Inflammatory macrophage treated with lipopolysaccharide for 4 hours (primary cell): ENCODE results near the gene KIAA0753.
A peak's percentile ranks its signal among the peaks of the same experiment; 100 is the strongest.
"Not testable (repeated sequence)": the region's sequence is repeated elsewhere in the genome, so short reads cannot be mapped to it uniquely, and the experiment has no call there.

ENCODE experiments used
- DNase-seq: peaks from one replicate; pipeline ENCODE4 v3.0.0-alpha.2; 2020

Gene KIAA0753

GRCh38 chr17:6596081-6596480 is 44.4 kb downstream of the KIAA0753 start:
- no peak for DNase-seq

DNA sequence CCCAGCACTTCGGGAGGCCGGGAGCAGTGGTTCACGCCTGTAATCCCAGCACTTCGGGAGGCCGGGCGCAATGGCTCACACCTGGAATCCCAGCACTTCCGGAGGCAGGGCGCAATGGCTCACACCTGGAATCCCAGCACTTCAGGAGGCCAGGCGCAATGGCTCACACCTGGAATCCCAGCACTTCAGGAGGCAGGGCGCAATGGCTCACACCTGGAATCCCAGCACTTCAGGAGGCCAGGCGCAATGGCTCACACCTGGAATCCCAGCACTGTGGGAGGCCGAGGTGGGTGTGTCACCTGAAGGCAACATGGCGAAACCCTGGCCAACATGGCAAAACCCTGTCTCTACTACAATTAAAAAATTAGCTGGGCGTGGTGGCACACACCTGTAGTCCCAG is 47.1 kb downstream of the KIAA0753 start:
- not testable (repeated sequence) for DNase-seq

DNA sequence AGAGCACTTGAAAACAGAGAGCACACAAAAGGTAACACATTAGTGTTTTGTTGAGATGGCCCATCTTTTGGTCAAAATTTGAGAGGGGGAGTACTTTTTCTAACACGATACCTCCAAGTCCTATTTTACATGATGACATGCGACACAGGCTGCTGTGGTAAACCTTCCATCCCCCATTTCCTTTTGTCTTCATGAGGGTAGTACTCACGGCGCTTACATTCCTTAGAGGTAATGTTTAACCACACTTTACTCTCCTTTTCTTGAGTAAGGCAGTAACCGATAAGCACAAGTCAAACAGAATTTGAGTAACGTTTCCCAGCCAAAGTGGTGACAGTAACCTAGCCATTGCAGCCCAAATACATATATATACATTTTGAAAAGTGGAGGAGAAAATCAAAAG is 48.3 kb downstream of the KIAA0753 start:
- no peak for DNase-seq

DNA sequence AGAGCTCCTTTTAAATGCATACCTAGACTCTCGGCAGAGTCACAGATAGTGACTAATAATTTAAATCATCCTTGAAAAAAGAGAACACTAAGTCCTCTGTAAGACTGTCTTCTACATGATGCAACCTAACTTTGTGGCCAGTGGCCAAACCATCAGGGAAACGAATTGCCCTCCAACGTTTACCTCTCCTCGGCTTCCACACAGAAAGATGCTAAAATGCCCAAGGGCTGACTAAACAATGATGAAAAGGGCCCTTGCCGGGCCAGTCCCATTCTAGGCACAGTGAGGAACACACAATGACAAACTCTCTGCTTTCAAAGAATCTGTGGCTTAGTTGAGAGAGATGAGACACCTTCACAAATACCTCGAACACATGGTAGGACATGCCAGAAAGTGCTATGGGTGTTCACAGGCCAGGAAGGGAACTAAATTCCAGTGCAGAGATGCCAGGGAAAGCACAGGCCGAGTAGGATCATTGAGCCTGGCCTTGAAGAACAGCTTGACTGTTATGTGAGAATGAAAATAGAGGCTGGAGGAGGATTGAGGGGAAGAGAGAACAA is 48.8 kb downstream of the KIAA0753 start:
- peak; percentile 37 for DNase-seq

GRCh38 chr17:6589266-6589946 is 51.1 kb downstream of the KIAA0753 start:
- DNase-seq = no peak

GRCh38 chr17:6588165-6588564 is 52.3 kb downstream of the KIAA0753 start:
- DNase-seq = no peak

GRCh38 chr17:6587310-6587709 is 53.2 kb downstream of the KIAA0753 start:
- DNase-seq = no peak

GRCh38 chr17:6583411-6583810 is 57.1 kb downstream of the KIAA0753 start:
- no peak for DNase-seq

DNA sequence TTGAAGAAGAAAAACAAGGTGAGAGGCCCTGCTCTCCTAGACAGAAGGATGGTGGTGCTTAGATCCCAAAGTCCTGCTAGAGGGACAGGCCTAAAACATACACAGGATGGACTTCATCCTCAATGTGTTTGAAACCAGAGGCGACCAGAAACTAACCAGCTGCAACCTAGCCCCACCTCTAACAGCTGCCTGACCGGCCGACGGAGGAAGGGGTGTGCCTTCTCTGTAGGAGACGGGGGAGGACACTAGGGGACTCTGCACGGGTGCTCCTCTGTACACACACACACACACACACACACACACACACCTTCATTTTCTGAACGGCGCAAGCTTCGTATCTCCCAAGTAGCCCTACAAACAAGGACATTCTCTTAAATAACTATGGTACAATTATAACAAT is 59.9 kb downstream of the KIAA0753 start:
- DNase-seq = no peak

GRCh38 chr17:6578491-6578890 is 62.0 kb downstream of the KIAA0753 start:
- no peak for DNase-seq

DNA sequence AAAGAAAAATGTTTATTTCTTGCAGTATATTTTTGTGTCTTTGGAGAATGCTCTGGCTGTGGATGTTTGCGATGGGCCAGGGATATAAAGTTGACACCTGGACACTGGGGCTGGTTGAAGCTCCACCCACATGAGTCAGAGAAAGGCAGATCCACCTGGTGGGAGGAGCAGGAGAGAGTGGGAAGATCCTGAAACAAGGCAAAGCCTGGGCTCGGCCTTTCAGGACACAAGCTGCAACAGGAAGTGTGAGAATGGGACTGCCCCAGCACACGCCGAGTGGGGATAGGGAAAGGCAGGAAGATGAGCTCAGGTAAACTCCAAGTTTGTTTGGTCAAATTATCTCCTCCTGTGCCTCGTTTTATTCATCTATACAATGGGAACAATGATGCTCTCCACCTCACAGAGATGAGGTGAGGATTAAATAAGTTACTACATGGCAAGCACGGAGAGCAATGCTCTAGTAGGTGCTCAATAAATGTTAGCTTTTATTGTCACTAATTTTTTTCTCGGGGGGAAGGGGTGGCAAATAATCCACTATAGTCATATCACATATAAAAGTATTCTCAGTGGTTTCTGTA is 62.7 kb downstream of the KIAA0753 start:
- DNase-seq = no peak

- DNase-seq = peak; percentile 35
These were observed 64.3 kb downstream of the KIAA0753 start for GRCh38 chr17:6576038-6576785.

- DNase-seq = no peak
These were observed 64.9 kb downstream of the KIAA0753 start for GRCh38 chr17:6575596-6575988.

DNA sequence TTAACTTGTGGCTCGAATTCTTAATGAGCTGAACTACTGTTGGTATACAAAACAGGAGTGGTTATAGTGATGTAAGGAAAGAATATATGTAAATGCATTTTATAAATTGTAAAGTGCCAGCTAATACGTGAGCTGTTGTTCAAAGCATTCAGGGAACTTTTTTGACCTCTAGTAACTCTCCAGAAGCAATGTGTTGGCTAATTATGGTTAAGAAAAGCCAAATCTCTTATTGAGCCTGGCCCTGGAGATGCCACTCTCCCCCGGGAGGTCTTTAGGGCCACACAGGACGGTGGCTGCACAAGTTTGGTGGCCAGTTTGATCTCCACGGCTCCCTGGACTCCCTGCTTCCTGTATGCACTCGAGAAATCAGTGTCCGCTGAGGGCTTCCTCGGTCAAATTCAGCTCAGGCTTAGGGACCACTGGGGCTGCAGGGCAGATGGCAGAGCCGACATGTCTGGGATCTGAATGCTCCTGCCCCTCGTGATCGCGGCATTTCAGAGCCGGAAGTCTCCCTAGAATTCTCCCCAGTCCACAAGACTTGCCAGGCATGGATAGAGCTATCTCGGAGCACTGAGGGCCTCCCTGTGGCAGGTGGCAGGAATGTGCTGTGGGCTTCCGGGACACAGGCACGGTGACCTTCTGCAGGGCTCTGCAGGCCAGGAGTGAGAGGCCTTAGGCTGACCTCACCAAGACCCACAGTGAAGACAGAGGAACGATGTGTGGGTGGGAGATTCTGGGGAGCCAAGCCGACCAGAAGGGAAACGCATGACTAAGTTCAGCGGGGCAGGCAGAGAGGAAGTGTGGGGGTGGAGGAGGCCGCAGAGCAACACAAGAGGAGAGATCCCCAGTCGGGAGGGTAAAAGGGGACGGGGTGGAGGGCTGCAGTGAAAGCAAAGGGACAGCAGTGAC is 65.6 kb downstream of the KIAA0753 start:
- DNase-seq = peak; percentile 95

- no peak for DNase-seq
These were observed 66.4 kb downstream of the KIAA0753 start for GRCh38 chr17:6573982-6574686.

DNA sequence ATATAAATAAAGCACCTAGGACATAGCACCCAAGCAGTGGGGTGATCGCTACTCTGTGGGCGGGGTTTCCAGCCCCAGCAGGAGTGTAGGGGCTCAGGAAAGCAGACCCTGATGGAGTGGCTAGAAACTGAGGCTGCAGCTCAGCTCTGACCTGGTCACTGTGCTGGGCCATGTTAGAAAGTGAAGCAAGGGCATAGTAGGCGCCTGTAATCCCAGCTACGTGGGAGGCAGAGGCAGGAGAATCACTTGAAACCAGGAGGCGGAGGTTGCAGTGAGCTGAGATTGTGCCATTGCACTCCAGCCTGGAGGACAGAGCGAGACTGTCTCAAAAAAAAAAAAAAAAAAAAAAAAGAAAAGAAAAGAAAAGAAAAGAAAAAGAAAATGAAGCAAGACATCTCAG is 67.0 kb downstream of the KIAA0753 start:
- not testable (repeated sequence) for DNase-seq

- no peak for DNase-seq
These were observed 67.5 kb downstream of the KIAA0753 start for GRCh38 chr17:6572972-6573370.

DNA sequence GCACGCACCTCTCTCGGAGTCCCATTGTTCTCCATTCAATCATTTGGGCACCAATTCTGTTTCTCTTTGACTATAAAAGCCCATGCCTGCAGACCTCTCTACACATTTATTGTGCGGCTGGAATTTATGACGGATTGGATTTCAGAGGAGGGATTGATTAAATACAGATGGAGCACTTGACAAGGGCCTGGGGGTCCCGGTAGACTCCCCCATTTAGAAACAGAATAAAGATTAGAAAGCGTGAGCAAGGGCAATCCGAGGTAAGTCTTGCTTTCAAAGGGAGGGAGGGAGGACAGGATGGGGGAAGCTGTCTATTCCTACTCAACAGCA is 69.1 kb downstream of the KIAA0753 start:
- no peak for DNase-seq

DNA sequence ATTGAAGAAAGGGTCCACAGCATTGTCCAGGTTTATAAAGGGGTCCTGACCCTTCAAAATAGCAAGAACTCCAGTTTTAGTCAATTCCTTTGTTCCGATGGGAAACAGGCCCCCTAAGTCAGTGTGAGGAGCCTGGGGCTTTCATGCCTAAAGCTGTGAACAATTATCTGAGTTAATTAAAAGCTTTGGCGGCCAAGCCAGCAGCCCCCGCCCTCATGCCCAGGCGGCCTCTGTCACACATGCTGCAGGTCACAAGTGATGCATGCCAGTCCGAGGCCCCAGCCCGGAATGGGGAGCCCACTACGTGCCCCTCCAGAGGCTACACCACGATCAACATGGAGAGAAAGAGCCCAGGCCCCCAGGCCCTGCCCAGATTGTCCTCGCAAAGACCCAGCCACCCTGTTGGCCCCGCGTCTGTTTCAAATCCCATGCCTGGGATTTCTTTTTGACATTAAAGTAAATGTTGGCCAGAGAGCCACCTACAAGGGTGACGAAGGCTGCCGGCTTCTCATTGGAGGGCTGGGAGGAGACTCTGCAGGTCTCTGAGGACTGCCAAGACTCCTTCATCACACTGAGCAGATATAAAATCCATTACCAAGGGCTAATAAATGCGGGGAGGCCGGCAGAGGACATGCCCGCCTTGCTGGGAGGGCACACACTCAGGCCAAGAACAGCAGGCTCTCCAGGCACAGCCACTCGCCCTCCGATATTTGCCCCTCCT is 69.6 kb downstream of the KIAA0753 start:
- DNase-seq = no peak

DNA sequence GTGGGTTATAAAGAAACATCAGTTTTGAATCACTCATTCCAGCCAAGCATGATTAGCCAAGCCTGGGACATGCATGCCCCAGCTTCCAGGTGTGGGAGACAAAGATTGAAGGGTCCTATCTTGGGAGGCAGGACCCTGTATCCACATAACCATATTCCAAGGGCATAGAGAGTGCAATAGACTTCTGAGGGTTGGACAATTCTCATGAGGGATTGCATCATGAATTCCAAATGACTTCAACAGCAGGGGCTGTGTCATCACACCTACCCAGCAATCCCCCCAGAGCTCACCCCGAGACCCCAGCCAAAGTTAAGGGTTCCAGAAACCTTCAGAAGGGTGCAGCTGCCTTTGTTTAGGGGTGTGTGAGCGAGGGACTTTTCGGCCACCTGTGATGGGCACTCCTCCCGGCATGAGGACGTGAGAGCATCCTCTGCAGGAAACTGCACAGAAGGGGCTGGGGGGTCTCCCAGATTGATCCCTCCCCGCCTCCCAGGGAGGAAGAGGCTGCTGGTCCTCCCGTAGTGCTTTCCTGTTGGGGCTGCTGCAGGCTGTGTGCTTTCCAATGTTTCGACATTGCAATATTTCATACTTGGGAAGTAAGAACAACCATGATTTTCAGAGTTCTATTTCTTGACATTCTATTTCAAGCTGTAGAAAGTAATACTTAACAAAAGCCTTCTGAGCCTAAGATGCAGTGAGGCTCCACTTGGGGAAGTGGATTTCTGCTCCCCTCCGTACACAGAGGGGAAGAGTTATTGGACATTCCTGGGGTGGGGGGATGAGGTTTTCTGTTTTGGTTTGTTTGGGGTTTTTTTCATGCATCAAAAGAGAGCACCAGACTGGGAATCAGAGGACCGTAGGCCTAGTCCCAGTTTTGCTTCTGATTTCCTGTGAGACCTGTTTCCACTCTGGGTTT is 70.9 kb downstream of the KIAA0753 start:
- peak; percentile 87 for DNase-seq
